T-helper 2 cell treated with Interferon-gamma antibody and Interleukin-4, amounts not matched to agents 100 ng/mL and 5 ng/mL, for 36 hours (primary cell): ENCODE data around the gene SLC44A3. TPM values are rescaled to one million over a fixed set of nuclear protein-coding genes. Genes with fewer than 3 reads are reported as not detected.
"Not testable (repeated sequence)": the region's sequence is repeated elsewhere in the genome, so short reads cannot be mapped to it uniquely, and the experiment has no call there.

Experiments used
- intact Hi-C: fragments of 100-400 bp; cut with micrococcal nuclease; formaldehyde crosslinking; loops from one replicate; pipeline ENCODE4 v1.15.1; 2023
- total RNA-seq: library from RNA; stranded (reverse); gene quantifications from 2 replicates; pipeline ENCODE4 v1.2.3, GENCODE V29; 2022

Gene SLC44A3
- total RNA-seq, 1 donor from 2014 or later: not detected

- intact Hi-C loops: loop anchor here (10.0 kb wide), 1 partner anchor 62 kb away; no protein-coding TSS in a partner anchor
These were observed 12.3 kb downstream of the SLC44A3 start for GRCh38 chr1:94832446-94832845.

- intact Hi-C loops: loop anchor here (10.0 kb wide), 1 partner anchor 62 kb away; no protein-coding TSS in a partner anchor
These were observed 12.9 kb downstream of the SLC44A3 start for GRCh38 chr1:94832931-94833585.

- intact Hi-C loops: loop anchor here (10.0 kb wide), 1 partner anchor 58 kb away; no protein-coding TSS in a partner anchor
These were observed 16.7 kb downstream of the SLC44A3 start for GRCh38 chr1:94836891-94837290.

GRCh38 chr1:94840381-94840780 is 20.2 kb downstream of the SLC44A3 start:
- intact Hi-C loops: not testable (repeated sequence)

- intact Hi-C loops: no loop called here
These were observed 20.7 kb downstream of the SLC44A3 start for GRCh38 chr1:94840808-94841207.

GRCh38 chr1:94843430-94843829 is 23.3 kb downstream of the SLC44A3 start:
- intact Hi-C loops: no loop called here

- intact Hi-C loops: no loop called here
These were observed 23.7 kb downstream of the SLC44A3 start for GRCh38 chr1:94843846-94844245.

GRCh38 chr1:94846308-94846707 is 26.2 kb downstream of the SLC44A3 start:
- intact Hi-C loops: no loop called here

- intact Hi-C loops: loop anchor here (10.0 kb wide), 1 partner anchor 113 kb away; no protein-coding TSS in a partner anchor
These were observed 31.4 kb downstream of the SLC44A3 start for GRCh38 chr1:94851571-94851970.

GRCh38 chr1:94852788-94853187 is 32.6 kb downstream of the SLC44A3 start:
- intact Hi-C loops: loop anchor here (10.0 kb wide), 1 partner anchor 112 kb away; no protein-coding TSS in a partner anchor

GRCh38 chr1:94854458-94855306 is 34.5 kb downstream of the SLC44A3 start:
- intact Hi-C loops: loop anchor here (1.0 to 10.0 kb wide), 3 partner anchors 110 to 380 kb away; partner anchors contain the start of gene RWDD3

GRCh38 chr1:94855307-94855700 is 35.1 kb downstream of the SLC44A3 start:
- intact Hi-C loops: loop anchor here (10.0 kb wide), 1 partner anchor 109 kb away; no protein-coding TSS in a partner anchor

GRCh38 chr1:94856004-94856403 is 35.8 kb downstream of the SLC44A3 start:
- intact Hi-C loops: loop anchor here (10.0 kb wide), 1 partner anchor 109 kb away; no protein-coding TSS in a partner anchor

GRCh38 chr1:94856868-94857267 is 36.7 kb downstream of the SLC44A3 start:
- intact Hi-C loops: loop anchor here (10.0 kb wide), 1 partner anchor 108 kb away; no protein-coding TSS in a partner anchor

GRCh38 chr1:94858276-94858675 is 38.1 kb downstream of the SLC44A3 start:
- intact Hi-C loops: loop anchor here (10.0 kb wide), 1 partner anchor 107 kb away; no protein-coding TSS in a partner anchor

GRCh38 chr1:94859174-94859573 is 39.0 kb downstream of the SLC44A3 start:
- intact Hi-C loops: loop anchor here (10.0 kb wide), 1 partner anchor 106 kb away; no protein-coding TSS in a partner anchor

GRCh38 chr1:94862718-94863117 is 42.6 kb downstream of the SLC44A3 start:
- intact Hi-C loops: no loop called here

GRCh38 chr1:94863297-94863911 is 43.2 kb downstream of the SLC44A3 start:
- intact Hi-C loops: no loop called here

- intact Hi-C loops: no loop called here
These were observed 43.8 kb downstream of the SLC44A3 start for GRCh38 chr1:94863919-94864318.

- intact Hi-C loops: no loop called here
These were observed 44.7 kb downstream of the SLC44A3 start for GRCh38 chr1:94864821-94865220.

GRCh38 chr1:94865360-94865759 is 45.2 kb downstream of the SLC44A3 start:
- intact Hi-C loops: no loop called here
